GM21381 (cell line): ENCODE results near the gene ITGA8.

Source experiments
- ATAC-seq: cut with Tn5 transposase; IDR thresholded peaks from one replicate; pipeline ENCODE4 v1.9.1; 2021; ENCODE audit warnings: mild to moderate bottlenecking, moderate library complexity; ENCODE audit not compliant: unreplicated experiment

Gene ITGA8

GRCh38 chr10:15472431-15473395 is 247.0 kb downstream of the ITGA8 start:
- ATAC-seq, result no peak

- ATAC-seq, result no peak
Observed at GRCh38 chr10:15472008-15472407, 247.7 kb downstream of the ITGA8 start.

GRCh38 chr10:15469111-15469510 is 250.6 kb downstream of the ITGA8 start:
- ATAC-seq, result no peak

- ATAC-seq, result no peak
Observed at GRCh38 chr10:15464381-15464780, 255.3 kb downstream of the ITGA8 start.
